HUES64 (cell line): ENCODE measurements around the gene DMD.

ENCODE experiments used
- H3K27ac ChIP-seq: 2 replicates; pipeline ENCODE4 v1.7.0; 2013; ENCODE audit warnings: low read depth, low read length, inconsistent platforms
- H3K27me3 ChIP-seq: 2 replicates; pipeline ENCODE4 v1.6.1; 2013; ENCODE audit warnings: mild to moderate bottlenecking, low read length; ENCODE audit not compliant: insufficient read depth
- H3K36me3 ChIP-seq: 2 replicates; pipeline ENCODE4 v1.6.1; 2013; ENCODE audit warnings: mild to moderate bottlenecking, low read length; ENCODE audit not compliant: insufficient read depth
- H3K4me1 ChIP-seq: 2 replicates; pipeline ENCODE4 v1.6.1; 2013; ENCODE audit warnings: mild to moderate bottlenecking, low read length, moderate library complexity; ENCODE audit not compliant: insufficient read depth
- H3K4me3 ChIP-seq: 2 replicates; pipeline ENCODE4 v1.5.1; 2013; ENCODE audit warnings: mild to moderate bottlenecking, low read length, moderate library complexity
- H3K9ac ChIP-seq: 2 replicates; pipeline ENCODE4 v1.6.1; 2013; ENCODE audit warnings: mild to moderate bottlenecking, low read depth, low read length
- H3K9me3 ChIP-seq: 2 replicates; pipeline ENCODE4 v1.6.1; 2013; ENCODE audit warnings: low read depth, low read length; ENCODE audit not compliant: insufficient read depth
- WGBS: fragments of 150-250, 120-280 bp; methylation state at CpG from one replicate; pipeline ENCODE4 v1.1.7; 2013; ENCODE audit warnings: missing lambda C conversion rate; 5-methylcytosine and 5-hydroxymethylcytosine counted together

The DMD gene

GRCh38 chrX:33041141-33041540 is 170.2 kb downstream of the DMD start:
- H3K27me3 ChIP-seq, result no peaks in the 10 kb centered on the region
- 96% methylated on average over 22 of the region's 22 CpGs for WGBS

GRCh38 chrX:33032700-33033099 is 178.6 kb downstream of the DMD start:
- no peaks in the 10 kb centered on the region for H3K9me3 ChIP-seq
- no peaks in the 10 kb centered on the region for H3K27me3 ChIP-seq
- no peak overlapping the region for H3K9ac ChIP-seq
- 93% methylated on average over 3 of the region's 3 CpGs for WGBS
- H3K36me3 ChIP-seq, result no peaks in the 10 kb centered on the region
- H3K27ac ChIP-seq, result no peak overlapping the region
- H3K4me3 ChIP-seq, result no peak overlapping the region
- H3K4me1 ChIP-seq, result no peaks in the 10 kb centered on the region

More at GRCh38 chrX:33041141-33041540, 170.2 kb downstream of the DMD start:
- Histone ChIP-seq H3K36me3 (no peaks in the 10 kb centered on the region), H3K9me3 (no peaks in the 10 kb centered on the region), H3K27ac (no peak overlapping the region), H3K9ac (no peak overlapping the region), H3K4me1 (no peaks in the 10 kb centered on the region), H3K4me3 (no peak overlapping the region)

GRCh38 chrX:33014949-33015348 is 196.4 kb downstream of the DMD start:
- WGBS, result 100% methylated on average over 6 of the region's 6 CpGs
- no peaks in the 10 kb centered on the region for H3K27me3 ChIP-seq
- H3K4me3 ChIP-seq, result no peak overlapping the region
- H3K9ac ChIP-seq, result no peak overlapping the region
- no peaks in the 10 kb centered on the region for H3K4me1 ChIP-seq
- no peaks in the 10 kb centered on the region for H3K36me3 ChIP-seq
- no peak overlapping the region for H3K27ac ChIP-seq
- H3K9me3 ChIP-seq, result peaks cover 4% of the 10 kb centered on the region; the same call in 1 of the 2 replicates

GRCh38 chrX:33014086-33014485 is 197.3 kb downstream of the DMD start:
- Histone ChIP-seq H3K27me3 (no peaks in the 10 kb centered on the region), H3K4me1 (no peaks in the 10 kb centered on the region), H3K4me3 (no peak overlapping the region), H3K27ac (no peak overlapping the region), H3K9ac (no peak overlapping the region), H3K36me3 (no peaks in the 10 kb centered on the region), H3K9me3 (peaks cover 6% of the 10 kb centered on the region; the same call in 1 of the 2 replicates)
- WGBS, result 97% methylated on average over 3 of the region's 3 CpGs

GRCh38 chrX:33001107-33001506 is 210.2 kb downstream of the DMD start:
- Histone ChIP-seq H3K9me3 (no peaks in the 10 kb centered on the region), H3K27me3 (no peaks in the 10 kb centered on the region), H3K27ac (no peak overlapping the region), H3K4me1 (no peaks in the 10 kb centered on the region), H3K9ac (no peak overlapping the region), H3K36me3 (no peaks in the 10 kb centered on the region), H3K4me3 (no peak overlapping the region)

- Histone ChIP-seq H3K4me1 (no peaks in the 10 kb centered on the region), H3K36me3 (no peaks in the 10 kb centered on the region), H3K27ac (no peak overlapping the region), H3K27me3 (no peaks in the 10 kb centered on the region), H3K9me3 (no peaks in the 10 kb centered on the region), H3K4me3 (no peak overlapping the region), H3K9ac (no peak overlapping the region)
- 100% methylated on average over 4 of the region's 4 CpGs for WGBS
Measured at GRCh38 chrX:32998776-32999175, 212.6 kb downstream of the DMD start.

GRCh38 chrX:32995427-32995826 is 215.9 kb downstream of the DMD start:
- Histone ChIP-seq H3K4me1 (no peaks in the 10 kb centered on the region), H3K27ac (no peak overlapping the region), H3K4me3 (no peak overlapping the region), H3K9me3 (no peaks in the 10 kb centered on the region), H3K9ac (no peak overlapping the region), H3K36me3 (no peaks in the 10 kb centered on the region), H3K27me3 (no peaks in the 10 kb centered on the region)
- WGBS, result 100% methylated on average over 2 of the region's 3 CpGs

- WGBS, result 47% methylated on average over 4 of the region's 4 CpGs
- Histone ChIP-seq H3K4me1 (no peaks in the 10 kb centered on the region), H3K9me3 (no peaks in the 10 kb centered on the region), H3K27me3 (no peaks in the 10 kb centered on the region), H3K9ac (no peak overlapping the region), H3K36me3 (no peaks in the 10 kb centered on the region), H3K27ac (no peak overlapping the region), H3K4me3 (no peak overlapping the region)
Measured at GRCh38 chrX:32987142-32987541, 224.2 kb downstream of the DMD start.

GRCh38 chrX:32985544-32985943 is 225.8 kb downstream of the DMD start:
- H3K4me1 ChIP-seq, result no peaks in the 10 kb centered on the region
- H3K9ac ChIP-seq, result no peak overlapping the region
- H3K36me3 ChIP-seq, result no peaks in the 10 kb centered on the region
- 80% methylated on average over 3 of the region's 4 CpGs for WGBS
- no peaks in the 10 kb centered on the region for H3K9me3 ChIP-seq
- H3K27me3 ChIP-seq, result no peaks in the 10 kb centered on the region
- H3K4me3 ChIP-seq, result no peak overlapping the region
- no peak overlapping the region for H3K27ac ChIP-seq

- WGBS, result 95% methylated on average over 2 of the region's 2 CpGs
- Histone ChIP-seq H3K4me1 (no peaks in the 10 kb centered on the region), H3K27ac (no peak overlapping the region), H3K36me3 (no peaks in the 10 kb centered on the region), H3K4me3 (no peak overlapping the region), H3K9ac (no peak overlapping the region), H3K27me3 (no peaks in the 10 kb centered on the region), H3K9me3 (no peaks in the 10 kb centered on the region)
Measured at GRCh38 chrX:32966821-32967355, 244.5 kb downstream of the DMD start.

GRCh38 chrX:32954125-32954524 is 257.2 kb downstream of the DMD start:
- Histone ChIP-seq H3K9me3 (no peaks in the 10 kb centered on the region), H3K36me3 (no peaks in the 10 kb centered on the region), H3K27me3 (no peaks in the 10 kb centered on the region), H3K4me1 (no peaks in the 10 kb centered on the region), H3K4me3 (no peak overlapping the region), H3K27ac (no peak overlapping the region), H3K9ac (no peak overlapping the region)
- WGBS, result 98% methylated on average over 3 of the region's 3 CpGs

GRCh38 chrX:32948130-32948529 is 263.2 kb downstream of the DMD start:
- Histone ChIP-seq H3K27me3 (no peaks in the 10 kb centered on the region), H3K36me3 (no peaks in the 10 kb centered on the region), H3K4me1 (no peaks in the 10 kb centered on the region), H3K9ac (no peak overlapping the region), H3K9me3 (no peaks in the 10 kb centered on the region), H3K4me3 (no peak overlapping the region), H3K27ac (no peak overlapping the region)
- 92% methylated on average over 1 of the region's 2 CpGs for WGBS
